HEK293T (cell line): Measurements from ENCODE around the gene TCF21.

Experiments
- CTCF ChIA-PET: fragments of 350-600 bp; formaldehyde crosslinking; extraction: SDS; loops from one replicate; lab custom pipeline; 2021; ENCODE audit warnings: antibody characterized with exemption, inconsistent platforms; lab: Yijun Ruan, JAX
- POLR2A ChIA-PET: fragments of 350-600 bp; formaldehyde crosslinking; extraction: SDS; loops from one replicate; lab custom pipeline; 2020; ENCODE audit warnings: antibody characterized with exemption, inconsistent platforms; lab: Yijun Ruan, JAX
- DNase-seq: peaks from one replicate; pipeline ENCODE4 v3.0.0; 2012; ENCODE audit warnings: mixed read lengths; ENCODE audit errors: extremely low spot score
- ARNT ChIP-seq: fragments of 450-650 bp; IDR thresholded peaks from 2 replicates; pipeline ENCODE4 v1.6.1; 2017; ENCODE audit warnings: mild to moderate bottlenecking
- BHLHE40 ChIP-seq: fragments of 450-650 bp; IDR thresholded peaks from 2 replicates; pipeline ENCODE4 v1.6.1; 2016; ENCODE audit warnings: mild to moderate bottlenecking, moderate library complexity, borderline replicate concordance
- CTBP1 ChIP-seq: fragments of 450-650 bp; IDR thresholded peaks from 2 replicates; pipeline ENCODE4 v1.6.1; 2016; ENCODE audit warnings: borderline replicate concordance
- ELF4 ChIP-seq: fragments of 450-650 bp; IDR thresholded peaks from 2 replicates; pipeline ENCODE4 v1.6.1; 2017; ENCODE audit warnings: antibody characterized with exemption
- FOXA1 ChIP-seq: fragments of 450-650 bp; IDR thresholded peaks from 2 replicates; pipeline ENCODE4 v1.6.1; 2016; ENCODE audit warnings: mild to moderate bottlenecking
- FOXK2 ChIP-seq: fragments of 450-650 bp; IDR thresholded peaks from 2 replicates; pipeline ENCODE4 v1.6.1; 2016; ENCODE audit warnings: mild to moderate bottlenecking
- FOXM1 ChIP-seq: fragments of 450-650 bp; IDR thresholded peaks from 2 replicates; pipeline ENCODE4 v1.6.1; 2017; ENCODE audit warnings: mild to moderate bottlenecking, borderline replicate concordance
- HDGF ChIP-seq: fragments of 450-650 bp; IDR thresholded peaks from 2 replicates; pipeline ENCODE4 v1.6.1; 2017; ENCODE audit warnings: antibody characterized with exemption, borderline replicate concordance
- L3MBTL2 ChIP-seq: fragments of 450-650 bp; conservative IDR thresholded peaks from 2 replicates; pipeline ENCODE4 v1.6.1; 2016; ENCODE audit warnings: mild to moderate bottlenecking
- LEF1 ChIP-seq: fragments of 450-650 bp; IDR thresholded peaks from 2 replicates; pipeline ENCODE4 v1.6.1; 2017; ENCODE audit warnings: mild to moderate bottlenecking, borderline replicate concordance
- NFRKB ChIP-seq: fragments of 450-650 bp; IDR thresholded peaks from 2 replicates; pipeline ENCODE4 v1.6.1; 2016; ENCODE audit warnings: mild to moderate bottlenecking, moderate library complexity
- SP1 ChIP-seq: fragments of 450-650 bp; IDR thresholded peaks from 2 replicates; pipeline ENCODE4 v1.6.1; 2017
- SUZ12 ChIP-seq: fragments of 450-650 bp; IDR thresholded peaks from 2 replicates; pipeline ENCODE4 v1.6.1; 2016; ENCODE audit warnings: mild to moderate bottlenecking
- TARDBP ChIP-seq: fragments of 450-650 bp; IDR thresholded peaks from 2 replicates; pipeline ENCODE4 v1.6.1; 2016
- ZNF384 ChIP-seq: fragments of 450-650 bp; IDR thresholded peaks from 2 replicates; pipeline ENCODE4 v1.6.1; 2016
- TF ChIP-seq, protein P1 (sequence below): fragments of 450-650 bp; IDR thresholded peaks from 2 replicates; pipeline ENCODE4 v1.6.1; 2016

TCF21 gene

DNA sequence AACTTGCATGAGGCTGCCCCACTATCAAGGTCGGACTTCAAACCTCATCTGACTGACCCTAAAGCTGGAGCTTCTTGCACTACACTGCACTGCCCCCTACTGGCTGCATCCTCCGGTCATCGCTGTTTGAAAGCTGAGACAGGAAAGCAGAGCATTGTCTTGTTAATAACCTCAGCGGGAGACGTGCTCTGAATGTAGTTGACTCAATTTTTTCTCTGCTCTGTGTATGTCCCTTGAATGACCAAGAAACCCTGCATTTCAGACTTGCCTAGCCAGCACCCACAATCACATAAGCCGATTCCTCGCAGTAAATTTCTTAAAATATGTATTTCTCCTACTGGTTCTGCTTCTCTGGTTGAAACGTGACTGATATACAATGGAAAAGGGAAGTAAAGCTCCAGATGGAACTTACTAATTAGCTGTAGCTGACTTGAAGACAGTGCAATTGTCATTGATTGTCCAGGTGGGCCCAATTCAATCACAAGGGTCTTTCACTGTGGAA lies 27.8 kb downstream of the TCF21 start:
- CTCF ChIA-PET: interaction anchor here (0.5 to 3.4 kb wide), 19 partner anchors 10 to 349 kb away, joined by 3 to 53 read pairs (median 4); no protein-coding TSS in a partner anchor

GRCh38 chr6:133917781-133918180 lies 28.9 kb downstream of the TCF21 start:
- no peak for DNase-seq
- ChIA-PET CTCF (interaction anchor here (1.1 to 3.4 kb wide), 6 partner anchors 11 to 350 kb away, joined by 3 to 53 read pairs (median 10); no protein-coding TSS in a partner anchor), POLR2A (no interaction called here)
- TF ChIP-seq HDGF: no peak
- no peak for TF ChIP-seq FOXA1
- TF ChIP-seq ELF4: no peak
- TF ChIP-seq TARDBP: no peak
- TF ChIP-seq CTBP1: no peak
- no peak for TF ChIP-seq FOXM1
- TF ChIP-seq SP1: no peak
- TF ChIP-seq BHLHE40: no peak
- TF ChIP-seq L3MBTL2: no peak
- TF ChIP-seq ZNF384: no peak
- TF ChIP-seq SUZ12: no peak
- no peak for TF ChIP-seq FOXK2
- no peak for TF ChIP-seq NFRKB
- TF ChIP-seq, protein P1, sequence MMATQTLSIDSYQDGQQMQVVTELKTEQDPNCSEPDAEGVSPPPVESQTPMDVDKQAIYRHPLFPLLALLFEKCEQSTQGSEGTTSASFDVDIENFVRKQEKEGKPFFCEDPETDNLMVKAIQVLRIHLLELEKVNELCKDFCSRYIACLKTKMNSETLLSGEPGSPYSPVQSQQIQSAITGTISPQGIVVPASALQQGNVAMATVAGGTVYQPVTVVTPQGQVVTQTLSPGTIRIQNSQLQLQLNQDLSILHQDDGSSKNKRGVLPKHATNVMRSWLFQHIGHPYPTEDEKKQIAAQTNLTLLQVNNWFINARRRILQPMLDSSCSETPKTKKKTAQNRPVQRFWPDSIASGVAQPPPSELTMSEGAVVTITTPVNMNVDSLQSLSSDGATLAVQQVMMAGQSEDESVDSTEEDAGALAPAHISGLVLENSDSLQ: no peak
- no peak for TF ChIP-seq ARNT
- TF ChIP-seq LEF1: no peak

More for the DNA sequence above, 27.8 kb downstream of the TCF21 start:
- TF ChIP-seq ARNT (0 out of 2 replicates have a peak, but pooled peaks have one; percentile 60), SUZ12 (no peak), L3MBTL2 (no peak)
- TF ChIP-seq, protein P1: no peak
- POLR2A ChIA-PET: interaction anchor here (0.8 to 1.3 kb wide), 2 partner anchors 79 to 347 kb away, joined by 3 to 4 read pairs; no protein-coding TSS in a partner anchor
- peak; percentile 81 for DNase-seq

DNA sequence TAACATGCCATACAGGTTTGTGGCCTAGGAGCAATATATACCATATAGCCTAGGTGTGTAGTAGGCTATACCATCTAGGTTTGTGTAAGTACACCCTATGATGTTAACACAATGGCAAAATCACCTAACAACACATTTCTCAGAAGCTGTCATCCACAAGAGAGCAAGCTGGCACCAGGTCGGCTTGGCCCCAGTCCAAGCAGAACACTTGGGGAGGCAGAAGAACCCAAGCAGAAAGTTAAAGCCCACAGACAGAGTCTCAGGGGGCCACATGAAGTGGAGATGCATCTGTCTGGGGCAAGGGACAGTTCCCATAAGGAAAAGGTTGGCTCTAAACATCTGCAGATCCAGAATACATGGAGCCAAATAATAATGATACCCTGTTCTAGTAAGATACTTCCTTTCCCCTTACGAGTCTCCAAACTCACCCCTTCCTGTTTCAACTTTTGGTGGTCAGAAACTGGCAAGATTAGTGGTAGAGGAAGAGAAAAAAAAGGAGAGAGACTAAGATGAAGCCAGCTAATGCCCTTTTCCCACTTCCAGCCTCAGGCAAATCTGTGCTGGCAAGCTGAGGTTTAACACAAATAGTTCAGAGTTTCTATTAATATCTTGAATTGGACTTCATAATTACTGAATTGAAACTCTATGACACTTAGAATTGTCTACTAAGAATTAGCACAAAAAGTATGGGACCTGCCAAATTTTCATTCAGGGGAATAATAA lies 29.5 kb downstream of the TCF21 start:
- no peak for DNase-seq
- no peak for TF ChIP-seq L3MBTL2
- TF ChIP-seq ZNF384: no peak
- TF ChIP-seq HDGF: no peak
- TF ChIP-seq FOXA1: no peak
- TF ChIP-seq, protein P1: no peak
- no peak for TF ChIP-seq SP1
- CTCF ChIA-PET: interaction anchor here (2.3 to 3.4 kb wide), 2 partner anchors 178 to 349 kb away, joined by 12 to 53 read pairs; no protein-coding TSS in a partner anchor
- POLR2A ChIA-PET: no interaction called here

- TF ChIP-seq ARNT (no peak), BHLHE40 (no peak), ELF4 (no peak), FOXA1 (no peak), SP1 (no peak), NFRKB (no peak), LEF1 (no peak), HDGF (no peak), FOXK2 (no peak), L3MBTL2 (no peak), FOXM1 (no peak), CTBP1 (no peak)
- TF ChIP-seq, protein P1: no peak
- POLR2A ChIA-PET: no interaction called here
- CTCF ChIA-PET: interaction anchor here (1.3 kb wide), 1 partner anchor 350 kb away, joined by 3 read pairs; no protein-coding TSS in a partner anchor
- DNase-seq: no peak
These were observed 30.4 kb downstream of the TCF21 start for GRCh38 chr6:133919362-133919761.

DNA sequence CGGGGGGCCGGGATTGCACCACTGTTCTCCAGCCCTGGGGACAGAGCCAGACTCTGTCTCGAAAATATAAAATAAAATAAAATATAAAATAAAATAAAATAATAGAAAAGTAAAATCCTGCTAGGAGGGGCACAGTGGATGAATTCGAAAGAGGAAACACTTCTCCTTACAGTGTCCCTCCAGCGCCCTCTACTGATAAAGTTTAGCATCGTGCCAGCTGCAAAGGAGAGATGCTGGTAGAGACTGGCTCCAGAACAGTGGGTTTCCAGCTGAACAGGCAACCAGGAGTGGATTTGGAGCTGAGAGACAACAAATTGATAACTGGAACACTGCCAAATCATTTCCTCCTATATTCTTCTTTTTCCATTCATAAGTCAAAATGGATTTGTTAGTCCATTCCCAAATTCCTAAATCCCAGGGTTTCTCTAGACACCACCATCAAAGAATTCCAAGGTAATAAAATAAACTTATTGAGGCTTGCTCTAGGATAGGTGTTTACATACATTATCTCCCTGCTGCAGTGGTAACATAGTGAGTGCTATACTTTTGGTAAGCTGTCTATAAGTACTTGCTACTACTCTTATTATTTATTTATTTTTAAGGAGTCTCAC lies 32.4 kb downstream of the TCF21 start:
- CTCF ChIA-PET: interaction anchor here (0.7 to 6.1 kb wide), 10 partner anchors 10 to 352 kb away, joined by 3 to 129 read pairs (median 5); no protein-coding TSS in a partner anchor
- no peak for TF ChIP-seq TARDBP
- no peak for TF ChIP-seq NFRKB
- TF ChIP-seq BHLHE40: no peak
- no peak for TF ChIP-seq LEF1
- TF ChIP-seq ARNT: no peak
- TF ChIP-seq HDGF: no peak
- TF ChIP-seq FOXA1: no peak
- no peak for TF ChIP-seq FOXK2
- no peak for TF ChIP-seq ELF4
- no peak for TF ChIP-seq SUZ12
- no peak for TF ChIP-seq CTBP1
- no peak for TF ChIP-seq ZNF384
- no peak for TF ChIP-seq FOXM1
- no peak for TF ChIP-seq SP1
- TF ChIP-seq L3MBTL2: no peak
- TF ChIP-seq, protein P1: no peak
- POLR2A ChIA-PET: no interaction called here
- peak; percentile 80 for DNase-seq
